Purkinje cell (primary cell): ENCODE measurements around the gene UPK1A. TPM values are rescaled to one million over a fixed set of nuclear protein-coding genes. Genes with fewer than 3 reads are reported as not detected.

Experiments used
- polyA plus RNA-seq: library from polyadenylated mRNA; unstranded; fragments of >200 nt; fragmentation: Nextera tagmentation; gene quantifications from 2 replicates; pipeline ENCODE4 v1.2.1, GENCODE V29; 2014

UPK1A gene
- 0.27 TPM in 1 of 2 replicates, not detected in the other for polyA plus RNA-seq

DNA sequence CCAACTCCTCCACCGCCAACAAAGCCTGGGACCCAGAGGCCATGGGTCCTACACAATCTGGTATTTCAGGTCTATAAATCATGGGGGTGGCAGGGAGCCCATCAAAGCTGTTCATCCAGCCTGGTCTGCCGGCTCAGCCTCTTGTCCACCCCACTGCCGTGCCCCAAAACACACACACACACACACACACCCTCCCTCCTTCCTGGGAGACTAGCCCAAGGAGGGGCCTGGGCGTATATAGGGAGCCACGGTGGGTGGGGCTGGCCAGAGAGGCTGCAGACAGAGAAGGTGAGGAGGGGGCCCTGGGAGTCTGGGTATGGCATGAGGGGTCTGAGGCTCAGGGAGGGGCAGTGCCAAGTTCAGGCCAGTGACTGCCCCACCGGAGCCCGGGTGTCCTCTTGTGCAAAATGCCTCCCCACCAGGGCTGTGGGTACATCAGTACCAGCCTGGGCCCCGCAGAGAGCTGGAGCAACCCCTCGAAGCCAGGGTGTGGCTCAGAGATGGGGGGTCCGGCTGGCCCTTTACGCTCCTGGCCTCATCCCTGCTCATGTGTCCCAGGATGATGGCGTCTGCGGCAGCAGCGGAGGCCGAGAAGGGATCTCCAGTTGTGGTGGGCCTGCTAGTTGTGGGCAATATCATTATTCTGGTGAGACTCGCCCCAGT, at the start of gene UPK1A:
TSS of gene UPK1A (plus strand) at position 267 of the 663 bp plus-strand sequence. CDS start at position 563, 296 bp downstream.

DNA sequence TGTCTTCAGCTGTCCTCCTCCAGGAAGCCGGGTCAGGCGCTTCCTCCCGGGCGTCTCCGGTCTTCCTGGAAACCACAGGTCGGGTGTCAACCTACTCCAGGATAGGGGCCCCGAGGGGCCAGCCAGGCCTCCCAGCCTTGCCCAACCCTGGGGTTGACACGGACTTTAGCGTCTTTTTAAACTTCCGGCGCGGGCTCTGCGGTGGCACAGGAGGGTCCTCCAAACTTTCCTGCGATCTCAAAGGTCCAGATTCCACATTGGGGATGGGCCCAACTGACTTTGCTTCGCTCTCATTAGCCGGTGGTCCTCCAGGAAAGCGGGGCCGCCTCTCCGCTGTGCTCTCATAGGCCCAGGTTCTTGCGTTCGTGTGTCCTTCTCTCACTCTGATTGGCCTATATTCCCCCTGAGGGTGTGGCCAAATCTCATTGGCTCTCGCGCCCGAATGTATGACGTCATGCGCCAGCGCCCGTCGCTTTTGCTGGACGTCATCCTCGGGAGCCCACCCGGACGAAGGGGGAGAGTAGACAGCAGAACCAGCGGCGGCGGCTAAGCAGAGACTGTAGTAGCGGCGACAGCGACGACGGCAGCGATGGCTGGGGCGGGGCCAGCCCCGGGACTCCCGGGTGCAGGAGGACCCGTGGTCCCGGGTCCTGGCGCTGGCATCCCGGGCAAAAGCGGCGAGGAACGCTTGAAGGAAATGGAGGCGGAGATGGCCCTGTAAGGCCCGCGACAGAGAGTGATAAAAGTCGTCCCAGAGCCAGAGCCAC, 37.6 kb upstream of the UPK1A start, which contains the start of gene RBM42:
TSS of gene RBM42 (plus strand) at position 472 of the 767 bp plus-strand sequence. CDS start at position 590, 118 bp downstream.

DNA sequence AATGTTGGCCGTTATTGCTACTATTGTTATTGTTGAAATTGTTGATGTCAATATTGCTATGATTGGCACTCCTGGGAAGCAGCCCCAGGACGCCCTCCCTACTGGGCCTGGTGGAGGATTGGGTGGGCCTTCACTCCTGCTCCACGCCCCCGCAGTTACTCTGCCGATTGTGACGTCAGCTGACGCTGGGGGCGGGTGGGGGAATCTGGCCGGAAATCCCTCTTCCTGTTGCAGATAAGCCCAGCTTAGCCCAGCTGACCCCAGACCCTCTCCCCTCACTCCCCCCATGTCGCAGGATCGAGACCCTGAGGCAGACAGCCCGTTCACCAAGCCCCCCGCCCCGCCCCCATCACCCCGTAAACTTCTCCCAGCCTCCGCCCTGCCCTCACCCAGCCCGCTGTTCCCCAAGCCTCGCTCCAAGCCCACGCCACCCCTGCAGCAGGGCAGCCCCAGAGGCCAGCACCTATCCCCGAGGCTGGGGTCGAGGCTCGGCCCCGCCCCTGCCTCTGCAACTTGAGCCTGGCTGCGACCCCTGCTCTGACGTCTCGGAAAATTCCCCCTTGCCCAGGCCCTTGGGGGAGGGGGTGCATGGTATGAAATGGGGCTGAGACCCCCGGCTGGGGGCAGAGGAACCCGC, 24.7 kb upstream of the UPK1A start, which contains the start of gene ETV2:
TSS of gene ETV2 (plus strand) at position 231 of the 637 bp plus-strand sequence. CDS start 716 bp downstream, outside the sequence.

DNA sequence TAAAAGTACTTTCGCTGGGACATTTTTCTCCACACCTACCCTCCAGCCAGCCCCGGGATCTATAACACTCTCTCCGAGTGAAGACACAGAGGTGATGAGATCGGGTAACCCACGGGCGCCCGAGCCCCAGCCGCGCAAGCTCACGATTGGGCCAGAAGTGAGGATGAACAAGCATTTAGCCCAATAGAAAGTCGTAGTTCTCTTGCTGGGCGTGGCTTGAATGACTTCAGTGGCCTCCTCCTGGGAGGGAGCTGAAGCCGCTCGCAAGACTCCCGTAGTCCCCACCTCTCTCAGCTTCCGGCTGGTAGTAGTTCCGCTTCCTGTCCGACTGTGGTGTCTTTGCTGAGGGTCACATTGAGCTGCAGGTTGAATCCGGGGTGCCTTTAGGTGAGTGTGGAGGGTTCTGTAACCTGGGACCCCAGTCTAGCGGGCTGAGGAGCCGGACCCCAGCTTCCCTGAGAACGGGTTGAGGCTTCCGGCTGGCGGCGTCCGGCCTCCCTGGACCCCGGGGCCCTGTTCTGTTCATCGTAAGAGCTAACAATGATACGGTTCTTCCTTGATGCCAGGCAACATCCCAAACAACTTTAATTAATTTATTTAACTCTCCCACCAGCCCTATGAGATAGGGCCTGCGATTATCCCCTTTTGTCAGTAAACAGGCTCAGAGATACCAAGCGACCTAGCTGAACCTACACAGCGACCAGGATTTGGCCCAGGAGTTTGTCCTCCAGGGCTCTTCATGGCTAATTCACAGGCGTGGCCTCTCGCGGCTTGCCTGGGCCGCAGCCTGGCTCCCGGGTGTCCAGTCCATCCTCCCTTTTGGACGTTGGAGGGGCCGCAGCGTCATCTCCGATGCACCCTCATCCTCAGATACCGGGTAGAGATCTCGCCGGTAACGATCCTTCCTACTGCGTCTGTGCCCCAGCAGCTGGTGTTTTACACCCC, 18.0 kb upstream of the UPK1A start, which contains the start of gene COX6B1:
TSS of gene COX6B1 (plus strand) at position 307 of the 945 bp plus-strand sequence. CDS start 2,921 bp downstream, outside the sequence.

DNA sequence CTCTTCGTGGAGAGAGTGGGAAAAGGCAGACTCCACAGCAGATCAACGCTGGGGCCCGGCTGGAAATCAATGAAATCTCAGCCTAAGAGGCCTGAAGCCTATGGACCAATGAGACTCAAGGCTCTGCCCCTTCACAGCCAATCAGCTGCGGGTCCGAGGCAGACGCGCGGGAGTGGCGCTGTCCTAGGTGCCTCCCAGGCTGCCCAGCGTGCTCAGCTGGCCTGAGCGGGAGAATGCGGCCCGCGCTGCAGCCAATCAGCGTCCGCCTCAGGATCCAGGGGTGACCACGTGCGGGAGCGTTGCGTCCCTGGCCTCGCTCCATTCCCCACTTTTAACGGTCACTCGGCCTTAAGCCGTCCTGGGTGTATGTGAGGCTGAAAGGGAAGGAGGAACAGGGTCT, 37.9 kb downstream of the UPK1A start, which contains the start of gene ZBTB32:
TSS of gene ZBTB32 (plus strand) at position 341 of the 400 bp plus-strand sequence. CDS start 10,069 bp downstream, outside the sequence.

DNA sequence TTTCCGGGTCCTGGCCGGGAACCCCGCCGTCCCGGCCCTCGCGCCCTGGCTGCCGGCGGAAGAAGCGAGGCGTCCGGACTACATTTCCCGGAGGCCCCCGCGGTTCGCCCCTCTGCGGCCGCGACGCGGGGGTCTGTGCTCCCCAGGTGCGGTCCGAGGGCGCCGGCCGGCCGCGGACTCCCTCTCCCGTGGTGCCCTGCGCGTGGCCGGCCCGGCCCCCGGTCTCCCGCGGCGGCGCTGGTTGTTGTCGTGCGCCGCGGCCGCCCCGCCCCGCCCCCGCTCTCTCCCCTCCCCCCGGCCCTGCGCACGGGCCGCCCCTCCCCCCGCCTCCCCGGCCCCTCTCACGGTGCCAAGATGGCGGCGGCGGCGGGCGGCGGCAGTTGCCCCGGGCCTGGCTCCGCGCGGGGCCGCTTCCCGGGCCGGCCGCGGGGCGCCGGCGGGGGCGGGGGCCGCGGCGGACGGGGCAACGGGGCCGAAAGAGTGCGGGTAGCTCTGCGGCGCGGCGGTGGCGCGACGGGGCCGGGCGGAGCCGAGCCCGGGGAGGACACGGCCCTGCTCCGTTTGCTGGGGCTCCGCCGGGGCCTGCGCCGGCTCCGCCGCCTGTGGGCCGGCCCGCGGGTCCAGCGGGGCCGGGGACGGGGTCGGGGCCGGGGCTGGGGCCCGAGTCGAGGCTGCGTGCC, 51.5 kb downstream of the UPK1A start, which contains the start of gene KMT2B:
TSS of gene KMT2B (plus strand) at position 339 of the 680 bp plus-strand sequence. CDS start at position 355, 16 bp downstream.

Other genes starting within 250 kb of the UPK1A start
- not detected in 2 replicates for gene FFAR2, start 218.3 kb upstream of the UPK1A start, polyA plus RNA-seq
- 0.58 and 1.7 TPM in 2 replicates for gene KRTDAP, start 176.1 kb upstream of the UPK1A start, polyA plus RNA-seq
- gene DMKN, start 152.9 kb upstream of the UPK1A start, polyA plus RNA-seq = 6.0 and 7.7 TPM in 2 replicates
- gene SBSN, start 138.2 kb upstream of the UPK1A start, polyA plus RNA-seq = not detected in 2 replicates
- gene GAPDHS, start 133.1 kb upstream of the UPK1A start, polyA plus RNA-seq = not detected in 2 replicates
- gene TMEM147, start 120.9 kb upstream of the UPK1A start, polyA plus RNA-seq = 95.0 and 102 TPM in 2 replicates
- gene ATP4A, start 102.9 kb upstream of the UPK1A start, polyA plus RNA-seq = not detected in 2 replicates
- gene PMIS2, start 80.3 kb upstream of the UPK1A start, polyA plus RNA-seq = not detected in 2 replicates
- 0.60 and 0.84 TPM in 2 replicates for gene HAUS5, start 53.8 kb upstream of the UPK1A start, polyA plus RNA-seq
- 8.9 and 12.6 TPM in 2 replicates for gene RBM42, start 37.5 kb upstream of the UPK1A start, polyA plus RNA-seq
- gene ETV2, start 24.8 kb upstream of the UPK1A start, polyA plus RNA-seq = 0.70 TPM in 1 of 2 replicates, not detected in the other
- gene COX6B1, start 18.2 kb upstream of the UPK1A start, polyA plus RNA-seq = 1,754 and 2,269 TPM in 2 replicates
- gene ZBTB32, start 38.0 kb downstream of the UPK1A start, polyA plus RNA-seq = not detected in 2 replicates
- gene KMT2B, start 51.5 kb downstream of the UPK1A start, polyA plus RNA-seq = 1.0 and 1.8 TPM in 2 replicates
- 1.0 and 4.9 TPM in 2 replicates for gene IGFLR1, start 75.9 kb downstream of the UPK1A start, polyA plus RNA-seq
- 69.6 and 75.0 TPM in 2 replicates for gene U2AF1L4, start 78.9 kb downstream of the UPK1A start, polyA plus RNA-seq
- 311 and 383 TPM in 2 replicates for gene PSENEN, start 79.1 kb downstream of the UPK1A start, polyA plus RNA-seq
- 4.6 and 8.3 TPM in 2 replicates for gene LIN37, start 82.1 kb downstream of the UPK1A start, polyA plus RNA-seq
- gene HSPB6, start 90.5 kb downstream of the UPK1A start, polyA plus RNA-seq = 0.50 TPM in 1 of 2 replicates, not detected in the other
- 0.51 TPM in 1 of 2 replicates, not detected in the other for gene PROSER3, start 91.7 kb downstream of the UPK1A start, polyA plus RNA-seq
- gene ARHGAP33, start 109.0 kb downstream of the UPK1A start, polyA plus RNA-seq = 0.15 and 0.40 TPM in 2 replicates
- gene PRODH2, start 146.3 kb downstream of the UPK1A start, polyA plus RNA-seq = not detected in 2 replicates
- 0.08 TPM in 1 of 2 replicates, not detected in the other for gene NPHS1, start 186.0 kb downstream of the UPK1A start, polyA plus RNA-seq
- 1.1 TPM in 1 of 2 replicates, not detected in the other for gene KIRREL2, start 190.4 kb downstream of the UPK1A start, polyA plus RNA-seq
- 223 and 377 TPM in 2 replicates for gene APLP1, start 202.1 kb downstream of the UPK1A start, polyA plus RNA-seq
- 1.5 and 1.8 TPM in 2 replicates for gene NFKBID, start 234.0 kb downstream of the UPK1A start, polyA plus RNA-seq
- 2.0 and 3.8 TPM in 2 replicates for gene HCST, start 236.0 kb downstream of the UPK1A start, polyA plus RNA-seq
- 0.70 TPM in 1 of 2 replicates, not detected in the other for gene TYROBP, start 241.8 kb downstream of the UPK1A start, polyA plus RNA-seq